GM18907 (cell line): Measurements from ENCODE around the gene TBC1D22A.
"Not testable (repeated sequence)": the region's sequence is repeated elsewhere in the genome, so short reads cannot be mapped to it uniquely, and the experiment has no call there.

Experiments used
- ATAC-seq: cut with Tn5 transposase; IDR thresholded peaks from one replicate; pipeline ENCODE4 v1.9.1; 2021; ENCODE audit warnings: mild to moderate bottlenecking, moderate library complexity; ENCODE audit not compliant: unreplicated experiment

Gene TBC1D22A, protein sequence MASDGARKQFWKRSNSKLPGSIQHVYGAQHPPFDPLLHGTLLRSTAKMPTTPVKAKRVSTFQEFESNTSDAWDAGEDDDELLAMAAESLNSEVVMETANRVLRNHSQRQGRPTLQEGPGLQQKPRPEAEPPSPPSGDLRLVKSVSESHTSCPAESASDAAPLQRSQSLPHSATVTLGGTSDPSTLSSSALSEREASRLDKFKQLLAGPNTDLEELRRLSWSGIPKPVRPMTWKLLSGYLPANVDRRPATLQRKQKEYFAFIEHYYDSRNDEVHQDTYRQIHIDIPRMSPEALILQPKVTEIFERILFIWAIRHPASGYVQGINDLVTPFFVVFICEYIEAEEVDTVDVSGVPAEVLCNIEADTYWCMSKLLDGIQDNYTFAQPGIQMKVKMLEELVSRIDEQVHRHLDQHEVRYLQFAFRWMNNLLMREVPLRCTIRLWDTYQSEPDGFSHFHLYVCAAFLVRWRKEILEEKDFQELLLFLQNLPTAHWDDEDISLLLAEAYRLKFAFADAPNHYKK

DNA sequence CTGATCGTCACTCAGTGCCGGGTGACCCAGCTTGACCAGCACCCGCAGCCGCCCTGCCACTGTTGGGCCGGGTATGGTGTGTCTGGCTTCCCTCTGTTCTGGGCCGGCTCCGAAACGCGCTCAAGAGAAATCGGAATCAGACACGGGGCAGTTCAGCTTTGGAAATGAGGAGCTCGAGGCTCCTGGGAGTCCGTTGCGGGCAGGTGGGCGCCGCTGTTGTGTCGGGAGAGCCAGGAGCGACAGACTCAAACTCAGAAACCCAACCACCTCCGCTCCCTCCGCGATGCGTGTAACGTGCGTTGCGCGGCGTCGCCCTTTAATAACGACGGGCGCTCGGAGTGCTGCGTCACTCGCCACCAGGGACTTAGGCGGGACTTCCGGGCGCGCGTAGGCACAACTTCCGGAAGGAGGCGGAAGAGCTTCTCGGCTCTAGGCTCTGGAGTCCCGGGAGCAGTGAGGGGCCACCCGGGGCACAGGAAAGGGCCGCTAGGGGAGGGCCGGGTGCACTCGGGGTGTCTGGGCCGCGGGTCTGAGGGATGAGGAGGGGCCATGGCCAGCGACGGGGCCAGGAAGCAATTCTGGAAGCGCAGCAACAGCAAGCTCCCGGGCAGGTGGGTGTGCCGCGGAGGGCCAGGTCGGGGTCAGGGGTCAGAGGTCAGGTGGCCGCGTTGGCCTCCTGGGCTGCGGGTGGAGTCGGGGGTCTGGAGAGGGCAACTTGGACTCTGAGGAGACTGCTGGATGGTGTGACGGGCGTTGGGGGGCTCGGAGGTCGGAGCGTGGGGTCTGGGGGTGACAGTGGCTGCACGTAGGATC lies at the start of gene TBC1D22A:
Gene TBC1D22A, plus strand, starts transcription at position 413 of the 813 bp plus-strand sequence. Its CDS starts 137 bp downstream, at position 550.
- ATAC-seq: peak; percentile 74

DNA sequence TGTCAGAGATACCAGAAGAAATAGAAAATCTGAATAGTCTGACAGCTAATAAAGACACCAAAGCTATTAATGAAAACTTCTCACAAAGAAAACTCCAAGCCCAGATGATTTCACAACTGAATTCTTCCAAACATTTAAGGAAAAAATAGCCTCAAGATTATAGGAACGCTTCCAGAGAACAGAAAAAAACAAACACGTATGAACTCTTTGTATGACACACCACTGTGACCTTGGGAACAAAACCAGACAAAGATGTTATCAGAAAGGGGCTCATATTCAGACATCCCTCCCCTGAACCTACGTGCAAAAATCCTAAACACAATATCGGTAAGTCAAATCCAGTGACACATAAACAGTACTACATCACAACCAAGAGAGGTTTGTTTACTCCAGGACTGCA lies 47.9 kb upstream of the TBC1D22A start:
- ATAC-seq: no peak

DNA sequence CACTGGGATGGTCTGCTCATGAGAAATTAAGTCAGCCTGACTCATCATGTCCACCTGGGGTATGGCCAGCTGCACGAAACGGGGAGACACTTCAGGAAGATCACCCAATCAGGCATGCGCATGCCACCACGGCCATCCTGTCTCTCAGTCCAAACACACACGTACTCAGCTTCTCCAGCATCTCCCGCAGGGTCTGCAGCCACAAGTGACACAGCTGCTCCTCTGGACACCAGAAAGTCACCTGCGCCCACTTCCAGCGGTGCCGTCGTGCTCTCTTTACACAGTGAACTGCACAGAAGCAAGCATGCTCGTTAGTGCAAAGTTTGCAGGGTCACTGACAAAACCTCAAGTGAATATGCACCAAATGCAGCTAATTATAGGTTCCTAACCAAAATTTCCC lies 42.5 kb upstream of the TBC1D22A start:
- ATAC-seq: no peak

DNA sequence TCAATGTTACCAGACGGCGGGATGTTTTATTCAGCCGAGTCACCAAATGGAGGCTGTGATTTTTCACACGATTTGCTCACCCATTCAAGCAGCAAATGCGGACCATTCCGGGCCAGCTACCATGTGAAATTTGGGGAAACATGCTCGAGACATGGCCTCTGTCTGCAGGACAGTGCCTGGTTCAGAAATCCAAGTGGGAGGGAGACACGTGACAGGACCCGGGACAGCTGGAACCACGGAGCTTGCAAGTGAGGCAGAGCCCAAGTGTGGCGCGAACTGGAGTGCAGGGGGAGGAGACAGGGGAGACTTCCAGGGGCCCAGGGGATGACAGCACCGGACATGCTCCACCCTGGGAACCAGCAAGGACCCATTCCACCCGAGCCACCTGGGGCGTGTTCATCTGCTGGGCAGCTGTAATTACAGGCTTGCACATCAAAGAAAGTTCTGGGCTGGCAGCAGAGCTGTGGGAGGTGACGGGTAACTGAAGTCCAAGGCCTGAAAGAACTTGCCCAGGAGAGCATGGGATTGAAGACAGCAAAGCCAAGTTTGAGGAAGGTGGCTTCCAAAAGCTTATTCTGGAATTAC lies 40.9 kb upstream of the TBC1D22A start:
- no peak for ATAC-seq

DNA sequence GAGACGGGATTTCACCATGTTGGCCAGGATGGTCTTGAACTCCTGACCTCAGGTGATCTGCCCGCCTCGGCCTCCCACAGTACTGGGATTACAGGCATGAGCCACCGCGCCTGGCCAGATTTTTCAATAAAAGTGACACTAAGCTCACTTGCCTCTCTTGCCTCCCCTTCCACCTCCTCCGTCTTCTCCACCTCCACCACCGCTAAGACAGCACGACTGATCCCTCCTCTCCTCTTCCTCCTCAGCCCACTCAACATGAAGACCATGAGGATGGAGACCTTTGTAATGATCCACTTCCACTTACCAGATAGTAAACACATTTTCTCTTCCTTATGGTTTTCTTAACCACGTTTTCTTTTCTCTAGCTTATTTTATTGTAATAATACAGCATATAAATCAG lies 38.6 kb upstream of the TBC1D22A start:
- ATAC-seq: no peak

DNA sequence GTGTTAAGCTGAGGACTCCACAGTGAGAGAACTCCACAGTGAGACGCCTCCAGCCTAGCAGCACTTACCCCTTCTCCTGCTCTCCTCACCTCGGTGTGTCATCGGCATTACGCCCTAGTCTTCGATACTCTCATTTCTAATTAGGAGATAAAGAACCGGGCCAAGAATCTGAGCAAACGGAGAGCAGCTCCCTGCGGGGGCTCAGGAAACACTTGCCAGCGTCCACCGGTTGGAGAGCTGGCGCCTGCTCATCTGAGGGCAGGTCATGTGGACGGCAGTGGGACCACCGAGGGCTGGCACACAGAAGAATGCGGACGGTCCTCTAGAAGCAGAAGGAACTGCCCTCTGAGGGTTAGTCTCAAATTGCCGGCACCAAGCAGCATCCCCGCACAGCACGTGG lies 37.4 kb upstream of the TBC1D22A start:
- ATAC-seq: no peak

DNA sequence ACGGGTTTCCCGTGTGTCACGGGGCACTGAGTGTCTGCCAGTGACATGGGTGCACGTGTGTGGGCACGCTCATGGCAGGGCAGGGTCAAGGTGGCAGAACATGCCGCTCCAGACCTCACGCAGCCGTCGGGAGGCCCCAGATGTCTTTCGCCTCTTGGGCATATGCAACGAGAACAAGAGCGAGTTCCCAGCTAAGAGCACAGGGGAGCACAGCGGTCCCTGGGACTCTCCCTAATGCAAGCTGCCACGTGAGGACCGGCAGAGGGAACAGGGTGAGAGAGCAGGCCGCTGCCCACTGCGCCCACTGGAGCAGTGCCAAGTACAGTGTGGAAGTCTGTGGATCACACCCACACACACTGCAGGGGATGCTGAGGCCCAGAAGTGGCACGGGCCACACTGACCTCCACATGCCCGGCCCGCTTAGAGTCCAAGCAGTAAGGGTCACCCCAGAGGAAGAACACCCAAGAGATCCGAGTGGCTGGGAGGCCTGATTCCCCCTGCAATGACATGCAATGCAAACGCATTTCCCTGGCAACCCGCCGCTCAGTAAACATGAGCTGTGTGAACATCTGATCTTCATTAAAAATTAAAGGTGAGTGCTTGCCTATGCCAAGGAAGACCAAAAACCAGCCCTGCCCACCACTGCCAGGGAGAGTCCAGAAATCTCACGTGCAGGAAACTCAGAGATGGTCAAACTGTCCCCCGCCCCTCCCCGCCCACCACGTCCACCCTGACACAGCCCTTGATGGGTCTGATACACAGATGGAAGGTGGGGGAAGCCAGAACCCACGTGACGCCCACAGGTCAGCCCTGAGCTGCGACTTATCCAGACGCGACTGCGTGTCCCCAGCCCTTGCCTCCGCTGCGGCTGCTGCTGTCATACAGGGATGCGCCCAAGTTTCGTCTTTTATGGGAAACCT lies 36.1 kb upstream of the TBC1D22A start:
- ATAC-seq: no peak

DNA sequence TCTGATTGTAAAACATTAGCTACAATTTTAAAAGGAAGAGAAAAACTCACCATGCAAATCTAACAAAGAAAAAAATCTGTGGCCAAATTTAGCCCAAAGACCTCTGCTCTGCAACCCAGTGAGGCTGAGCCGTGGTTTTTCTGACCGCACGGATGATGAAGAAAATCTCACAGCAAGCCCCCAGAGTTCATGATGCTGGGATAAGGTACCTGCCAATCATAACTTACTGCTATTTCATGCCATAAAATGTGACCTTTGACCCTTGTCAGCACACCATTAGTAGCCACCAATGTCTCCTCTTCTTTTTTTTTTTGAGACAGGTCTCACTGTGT lies 35.5 kb upstream of the TBC1D22A start:
- ATAC-seq: no peak

DNA sequence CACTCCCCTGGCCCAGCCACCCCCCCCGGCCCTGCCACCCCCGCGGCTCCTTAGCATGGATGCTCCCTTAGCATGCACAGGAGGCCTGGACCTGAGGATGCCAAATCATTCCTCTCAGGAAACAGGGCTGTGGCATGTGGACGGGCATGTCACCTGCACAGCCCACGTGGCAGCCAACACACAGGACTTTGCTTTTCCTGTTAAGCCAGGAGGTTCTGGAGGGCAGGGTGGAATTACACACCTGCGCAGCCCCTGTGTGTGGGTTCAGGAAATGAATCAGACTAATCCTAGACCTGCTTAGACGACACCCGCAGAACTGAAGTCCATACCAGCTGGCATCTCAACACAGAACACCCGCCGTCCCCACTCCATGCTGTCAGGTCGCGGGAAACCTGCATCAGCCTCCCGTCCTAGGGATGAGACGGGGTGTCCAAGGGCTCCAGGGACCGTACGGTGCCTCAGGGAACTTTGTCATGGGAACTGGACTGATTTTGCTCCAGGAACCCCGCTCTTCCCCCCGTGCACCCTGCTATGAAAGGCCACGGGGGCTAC lies 34.6 kb upstream of the TBC1D22A start:
- ATAC-seq: no peak

DNA sequence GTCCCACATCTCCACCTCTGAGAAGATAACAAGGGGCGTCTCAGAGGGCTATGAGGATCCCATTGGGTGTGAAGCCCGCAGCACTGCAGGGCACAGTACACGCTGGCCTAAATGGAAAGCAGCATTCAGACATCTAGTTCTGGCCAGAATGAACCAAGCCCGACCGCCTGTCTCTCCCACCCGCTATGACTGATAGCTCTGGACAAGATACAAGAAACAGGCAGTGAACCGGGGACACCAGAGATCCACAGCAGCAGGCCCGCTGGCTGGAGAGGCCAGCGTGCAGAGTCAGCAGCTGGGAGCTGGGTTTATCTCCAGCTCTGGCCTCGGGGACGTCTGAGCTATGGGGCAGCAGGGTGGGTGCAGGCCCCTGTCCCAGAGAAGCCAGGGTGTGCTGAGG lies 34.0 kb upstream of the TBC1D22A start:
- no peak for ATAC-seq

DNA sequence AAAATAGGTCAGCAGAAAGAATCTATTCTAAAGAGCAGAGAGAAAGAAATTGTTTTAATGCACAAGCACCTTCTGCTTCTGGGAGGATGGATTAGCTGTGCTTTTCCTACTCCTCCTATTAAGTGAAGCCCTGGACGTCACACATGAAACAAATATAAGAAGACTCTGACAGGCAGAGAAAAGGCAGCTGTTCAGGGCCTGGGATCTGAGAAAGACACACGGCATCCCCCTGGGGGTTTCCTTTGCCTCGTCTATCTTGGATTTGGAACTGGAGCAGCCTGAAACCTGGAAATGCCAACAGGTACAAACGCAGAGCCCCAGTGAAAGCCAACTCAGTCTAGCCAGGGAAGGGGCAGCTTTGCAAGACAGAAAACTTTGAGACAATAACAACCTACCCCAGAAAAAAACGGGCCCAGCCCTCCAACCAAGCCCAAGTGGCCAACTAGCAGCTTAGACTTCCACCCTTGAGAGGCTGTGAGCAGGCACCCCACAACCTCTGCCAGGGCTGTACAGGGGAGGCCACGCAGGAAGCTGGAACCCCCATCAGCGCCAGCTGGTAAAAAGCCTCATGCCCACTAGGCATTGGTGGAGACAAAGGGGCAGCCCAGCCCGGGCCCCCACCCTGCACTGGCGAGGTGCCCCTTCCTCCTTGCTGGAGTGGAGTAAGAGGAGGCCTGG lies 31.7 kb upstream of the TBC1D22A start:
- ATAC-seq: no peak

DNA sequence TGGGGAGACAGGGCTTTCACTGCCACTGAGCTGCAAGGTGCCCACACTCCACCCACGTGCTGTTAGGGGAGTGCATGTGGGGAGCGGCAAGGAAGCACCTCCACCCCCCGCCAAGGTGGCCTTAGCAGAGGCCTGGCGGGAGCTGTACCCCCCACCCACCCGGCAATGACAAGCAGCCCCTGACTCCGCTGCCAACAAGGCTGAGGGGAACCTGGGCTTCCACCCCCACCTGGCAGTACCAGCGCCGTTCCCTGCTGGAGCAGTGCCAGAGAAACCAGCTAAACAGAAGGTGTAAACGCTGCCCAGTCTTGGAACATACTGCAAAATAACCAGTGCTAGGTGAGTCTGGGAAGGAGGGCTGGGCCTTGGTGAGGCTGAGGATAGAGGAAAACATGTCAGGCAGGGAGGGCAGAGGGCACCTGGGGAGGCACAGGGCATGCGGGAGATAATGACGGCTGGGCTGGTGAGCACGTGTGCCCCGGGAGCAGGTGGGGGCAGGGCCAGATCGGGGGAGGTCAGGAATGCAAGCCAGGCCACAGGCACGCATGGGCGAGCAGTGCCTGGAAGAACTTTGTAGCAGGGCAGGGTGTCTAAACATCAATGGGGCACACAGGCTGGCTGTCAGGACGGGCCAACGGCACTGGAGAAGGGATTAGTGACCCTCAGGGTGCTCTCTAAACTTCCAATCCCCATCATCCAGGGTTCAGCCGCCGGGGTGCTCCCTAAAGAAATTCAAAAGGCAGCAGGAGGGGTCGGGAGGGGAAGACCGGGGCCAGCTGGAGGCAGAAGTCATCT lies 31.0 kb upstream of the TBC1D22A start:
- no peak for ATAC-seq

DNA sequence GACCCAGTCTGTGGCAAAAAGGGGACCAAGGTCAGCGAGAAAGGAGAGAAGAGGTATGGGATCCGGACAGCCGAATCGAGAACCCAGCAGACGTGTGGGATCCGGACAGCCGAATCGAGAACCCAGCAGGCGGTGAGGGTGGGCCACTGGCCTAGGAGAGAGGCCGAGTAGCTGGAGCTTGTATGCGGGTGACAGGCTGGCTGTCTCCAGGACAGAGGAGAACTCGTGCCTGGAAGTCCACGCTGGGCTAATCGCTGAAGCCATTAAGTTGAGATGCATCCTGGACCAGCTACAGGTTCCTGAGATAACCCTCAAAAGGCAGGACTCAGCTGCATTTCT lies 30.4 kb upstream of the TBC1D22A start:
- ATAC-seq: no peak

DNA sequence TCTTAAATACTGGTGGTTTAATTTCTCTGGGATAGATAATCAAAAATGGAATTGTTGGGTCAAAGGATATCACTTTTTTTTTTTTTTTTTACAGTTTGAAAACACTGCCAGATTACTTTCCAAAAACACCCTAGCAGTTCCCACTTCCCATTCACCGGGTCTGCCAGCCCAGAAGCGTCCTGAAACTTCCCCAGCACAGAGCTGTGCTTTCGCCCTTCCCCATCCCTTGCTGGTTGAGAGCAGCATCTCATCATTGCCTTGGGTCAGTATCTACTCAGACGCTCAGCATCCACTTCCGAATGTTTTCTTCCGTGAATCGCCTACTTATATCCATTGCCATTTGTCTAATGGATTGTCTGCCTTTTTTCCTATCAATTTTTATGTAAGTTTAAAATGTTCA lies 29.9 kb upstream of the TBC1D22A start:
- ATAC-seq: no peak

DNA sequence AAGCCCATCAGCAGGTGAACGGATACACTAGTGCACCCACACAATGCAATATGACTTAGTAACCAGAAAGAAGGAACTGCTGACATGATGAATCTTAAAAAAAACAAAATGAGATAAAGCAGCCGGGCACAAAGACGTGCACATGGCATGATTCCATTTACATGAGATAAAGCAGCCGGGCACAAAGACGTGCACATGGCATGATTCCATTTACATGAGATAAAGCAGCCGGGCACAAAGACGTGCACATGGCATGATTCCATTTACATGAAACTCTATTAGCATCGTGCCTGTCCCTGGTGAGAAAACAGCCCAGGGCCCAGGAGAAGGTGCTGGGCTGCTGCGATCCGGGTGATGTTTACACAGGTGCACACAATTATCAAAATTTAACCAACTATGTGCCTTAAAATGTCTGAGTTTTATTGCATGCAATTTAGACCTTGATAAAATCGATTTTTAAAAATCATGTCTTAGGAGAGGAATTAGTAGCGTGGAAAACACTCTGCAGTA lies 28.2 kb upstream of the TBC1D22A start:
- ATAC-seq: not testable (repeated sequence)

DNA sequence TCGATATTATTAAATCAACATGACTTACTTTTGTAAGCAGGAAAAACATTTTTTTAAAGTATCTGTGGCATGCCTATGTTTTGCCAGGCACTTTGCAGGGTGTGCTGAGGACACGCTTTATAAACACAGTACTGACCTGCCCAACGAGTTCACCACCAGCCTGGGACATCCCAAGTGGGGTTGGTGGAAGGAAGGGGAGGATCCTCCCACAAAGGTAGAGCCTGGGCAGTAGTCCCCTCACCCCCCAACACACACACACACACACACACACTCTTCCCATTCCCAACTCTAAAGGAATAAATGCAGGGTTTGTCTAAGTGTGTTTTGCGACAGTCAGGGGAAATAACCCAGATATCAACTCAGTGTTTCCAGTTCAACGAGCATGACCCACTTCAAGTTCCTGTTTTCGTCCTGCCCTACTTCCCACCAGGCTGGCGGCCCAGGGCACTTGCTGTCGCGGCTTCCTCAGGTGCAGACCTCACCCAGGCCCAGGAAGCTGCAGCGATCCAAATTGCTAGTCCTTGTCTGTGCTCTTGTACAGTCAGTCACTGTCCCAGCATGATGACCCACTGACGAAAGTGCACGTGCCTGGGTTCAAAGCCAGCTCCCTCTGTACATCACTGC lies 27.5 kb upstream of the TBC1D22A start:
- no peak for ATAC-seq

DNA sequence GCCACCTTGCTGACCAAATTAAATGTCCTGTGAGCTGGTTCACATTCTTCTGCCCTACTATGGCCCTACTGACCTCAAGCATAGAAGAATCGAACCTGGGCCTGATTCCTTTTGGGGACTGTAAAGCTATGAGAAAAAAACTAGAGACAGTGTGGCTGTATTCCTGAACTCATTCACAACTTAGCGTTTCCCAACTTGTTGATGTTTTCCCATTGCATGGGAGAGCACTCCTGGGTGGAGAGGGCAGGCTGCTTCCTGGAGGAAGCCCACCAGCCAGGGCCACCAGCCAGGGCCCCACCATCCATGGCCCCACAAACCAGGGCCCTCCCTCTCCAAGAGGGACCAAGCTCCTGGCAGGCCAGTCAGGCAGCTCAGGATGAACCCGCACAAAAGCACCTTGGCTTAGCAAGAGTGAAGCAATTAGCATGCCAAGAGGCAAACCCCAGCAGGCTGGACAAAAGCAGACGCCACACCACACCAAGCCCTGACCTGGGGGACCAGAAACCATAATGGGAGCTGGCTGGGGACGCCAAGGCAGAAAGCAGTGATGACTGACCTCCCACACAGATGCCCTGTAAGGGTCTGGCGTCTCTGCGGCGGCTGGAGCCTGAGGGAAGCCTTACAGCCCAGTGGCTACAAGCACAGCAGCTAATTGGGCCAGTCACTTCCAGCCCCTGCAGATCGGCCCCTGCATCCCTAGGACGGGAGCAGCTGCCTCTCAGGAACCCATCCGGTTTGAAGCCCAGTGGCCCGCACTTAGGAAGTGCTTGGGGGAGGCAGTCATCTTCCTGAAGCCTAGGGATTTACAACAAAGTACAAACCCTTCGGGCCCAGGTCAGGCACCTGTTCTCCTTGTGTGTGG lies 26.5 kb upstream of the TBC1D22A start:
- ATAC-seq: no peak
